ENCODE results near the gene MCOLN2. TPM values are rescaled to one million over a fixed set of nuclear protein-coding genes. Genes with fewer than 3 reads are reported as not detected.

Gene MCOLN2
- polyA plus RNA-seq, 1 of the 3 experiments (the other 2 are of a cell fraction) = not detected

GRCh38 chr1:84968865-84969264 lies 28.0 kb downstream of the MCOLN2 start:
- Histone ChIP-seq H3K27ac (ENCODE audit: low read depth in 2 of 2, low read length in 1 of 2) (no peak overlapping the region), H3K4me3 (ENCODE audit: low read depth in 2 of 2, low read length in 1 of 2) (no peak overlapping the region), H3K4me2 (no peak overlapping the region), H3K27me3 (ENCODE audit: insufficient read depth) (0 out of 2 replicates have a peak, but pooled peaks cover 8% of the 10 kb centered on the region), H2AFZ (ENCODE audit: low read depth) (no peak overlapping the region), H3K79me2 (ENCODE audit: insufficient read depth) (no peaks in the 10 kb centered on the region), H3K9ac (no peak overlapping the region), H3K9me3 (no peaks in the 10 kb centered on the region), H3K4me1 (ENCODE audit: control insufficient read depth in 1 of 2, insufficient read depth in 2 of 2, low read depth in 1 of 2, low read length in 1 of 2) (no peaks in the 10 kb centered on the region), H4K20me1 (ENCODE audit: insufficient read depth) (no peaks in the 10 kb centered on the region), H3K36me3 (replicated peaks in 1 of 2; ENCODE audit: control insufficient read depth in 1 of 2, insufficient read depth in 2 of 2, low read length in 1 of 2) (no peaks in the 10 kb centered on the region), H3F3A (replicated peaks; ENCODE audit: insufficient read depth) (no peaks in the 10 kb centered on the region), H3K9me2 (no peaks in the 10 kb centered on the region)
- ChIA-PET CTCF (interaction anchor here (1.4 kb wide), 1 partner anchor 24 kb away, joined by 4 read pairs; no protein-coding TSS in a partner anchor), POLR2A (no interaction called here)
- 76% methylated on average over 3 of the region's 3 CpGs for WGBS (ENCODE audit: low lambda C conversion rate)
- DNase-seq = no peak
- no peak for TF ChIP-seq SIN3A (IDR thresholded peaks at IDR 0.05; ENCODE audit: borderline replicate concordance, low read depth, low read length)

GRCh38 chr1:84968101-84968500 lies 28.8 kb downstream of the MCOLN2 start:
- Histone ChIP-seq H3K9me2 (no peaks in the 10 kb centered on the region), H4K20me1 (ENCODE audit: insufficient read depth) (no peaks in the 10 kb centered on the region), H3K79me2 (ENCODE audit: insufficient read depth) (no peaks in the 10 kb centered on the region), H3K4me1 (ENCODE audit: control insufficient read depth in 1 of 2, insufficient read depth in 2 of 2, low read depth in 1 of 2, low read length in 1 of 2) (no peaks in the 10 kb centered on the region), H3K27me3 (ENCODE audit: insufficient read depth) (peaks cover 8% of the 10 kb centered on the region; the same call in 1 of the 2 replicates), H3K9ac (no peak overlapping the region), H3K36me3 (replicated peaks in 1 of 2; ENCODE audit: control insufficient read depth in 1 of 2, insufficient read depth in 2 of 2, low read length in 1 of 2) (no peaks in the 10 kb centered on the region), H3K27ac (ENCODE audit: low read depth in 2 of 2, low read length in 1 of 2) (no peak overlapping the region), H2AFZ (ENCODE audit: low read depth) (no peak overlapping the region), H3K9me3 (no peaks in the 10 kb centered on the region), H3F3A (replicated peaks; ENCODE audit: insufficient read depth) (no peaks in the 10 kb centered on the region), H3K4me3 (ENCODE audit: low read depth in 2 of 2, low read length in 1 of 2) (no peak overlapping the region), H3K4me2 (no peak overlapping the region)
- no peak for DNase-seq
- WGBS (ENCODE audit: low lambda C conversion rate) = 16% methylated on average over 1 of the region's 1 CpG
- ChIA-PET CTCF (interaction anchor here (1.4 kb wide), 1 partner anchor 23 kb away, joined by 4 read pairs; no protein-coding TSS in a partner anchor), POLR2A (no interaction called here)
- TF ChIP-seq RAD21 (IDR thresholded peaks at IDR 0.05; ENCODE audit: low read length) = no peak
- TF ChIP-seq EP300 (IDR thresholded peaks at IDR 0.05; ENCODE audit: borderline replicate concordance in 1 of 2, low read depth in 1 of 2, low read length in 1 of 2) = no peak
- no peak for TF ChIP-seq YY1 (IDR thresholded peaks at IDR 0.05; ENCODE audit: low read depth)
- no peak for TF ChIP-seq REST (IDR thresholded peaks at IDR 0.05; ENCODE audit: low read depth, low read length)

- Histone ChIP-seq H3F3A (replicated peaks; ENCODE audit: insufficient read depth) (no peaks in the 10 kb centered on the region), H3K27ac (ENCODE audit: low read depth in 2 of 2, low read length in 1 of 2) (no peak overlapping the region), H3K79me2 (ENCODE audit: insufficient read depth) (no peaks in the 10 kb centered on the region), H4K20me1 (ENCODE audit: insufficient read depth) (no peaks in the 10 kb centered on the region), H3K4me1 (ENCODE audit: control insufficient read depth in 1 of 2, insufficient read depth in 2 of 2, low read depth in 1 of 2, low read length in 1 of 2) (no peaks in the 10 kb centered on the region), H2AFZ (ENCODE audit: low read depth) (no peak overlapping the region), H3K27me3 (ENCODE audit: insufficient read depth) (peaks cover 8% of the 10 kb centered on the region; the same call in 1 of the 2 replicates), H3K9ac (no peak overlapping the region), H3K9me3 (no peaks in the 10 kb centered on the region), H3K4me3 (ENCODE audit: low read depth in 2 of 2, low read length in 1 of 2) (no peak overlapping the region), H3K9me2 (no peaks in the 10 kb centered on the region), H3K4me2 (no peak overlapping the region), H3K36me3 (replicated peaks in 1 of 2; ENCODE audit: control insufficient read depth in 1 of 2, insufficient read depth in 2 of 2, low read length in 1 of 2) (no peaks in the 10 kb centered on the region)
- 5% methylated on average over 1 of the region's 1 CpG for WGBS (ENCODE audit: low lambda C conversion rate)
- ChIA-PET POLR2A (no interaction called here), CTCF (interaction anchor here (1.4 kb wide), 1 partner anchor 23 kb away, joined by 4 read pairs; no protein-coding TSS in a partner anchor)
- DNase-seq = no peak
- no peak for TF ChIP-seq TCF12 (IDR thresholded peaks at IDR 0.05)
- no peak for TF ChIP-seq SMC3 (IDR thresholded peaks at IDR 0.05; ENCODE audit: low read depth, low read length)
- TF ChIP-seq FOSL2 (IDR thresholded peaks at IDR 0.05; ENCODE audit: borderline replicate concordance, low read depth) = no peak
- no peak for TF ChIP-seq MEF2A (IDR thresholded peaks at IDR 0.05; ENCODE audit: borderline replicate concordance, low read depth)
- TF ChIP-seq SIN3A (IDR thresholded peaks at IDR 0.05; ENCODE audit: borderline replicate concordance, low read depth, low read length) = no peak
- no peak for TF ChIP-seq MXI1 (IDR thresholded peaks at IDR 0.05; ENCODE audit: low read depth, low read length)
- no peak for TF ChIP-seq EZH2phosphoT487 (IDR thresholded peaks at IDR 0.05; ENCODE audit: borderline replicate concordance, low read depth)
- no peak for TF ChIP-seq RAD21 (IDR thresholded peaks at IDR 0.05; ENCODE audit: low read length)
- TF ChIP-seq YY1 (IDR thresholded peaks at IDR 0.05; ENCODE audit: low read depth) = no peak
- TF ChIP-seq MAX (IDR thresholded peaks at IDR 0.05; ENCODE audit: low read depth) = no peak
- TF ChIP-seq EP300 (IDR thresholded peaks at IDR 0.05; ENCODE audit: borderline replicate concordance in 1 of 2, low read depth in 1 of 2, low read length in 1 of 2) = no peak
- no peak for TF ChIP-seq IRF3 (IDR thresholded peaks at IDR 0.05; ENCODE audit: low read depth, low read length)
- no peak for TF ChIP-seq USF1 (IDR thresholded peaks at IDR 0.05; ENCODE audit: borderline replicate concordance, low read depth)
- no peak for TF ChIP-seq GATA2 (CRISPR knock-in tag; IDR thresholded peaks at IDR 0.05)
- no peak for TF ChIP-seq RXRA (IDR thresholded peaks at IDR 0.05; ENCODE audit: borderline replicate concordance, low read depth)
These were observed 29.2 kb downstream of the MCOLN2 start for GRCh38 chr1:84967666-84968065.
